ENCODE data around the gene KIAA0232. TPM values are rescaled to one million over a fixed set of nuclear protein-coding genes. Genes with fewer than 3 reads are reported as not detected.

Gene KIAA0232
- total RNA-seq, 1 donor from 2014 or later: 14.5 TPM

GRCh38 chr4:6924361-6924779 is 141.8 kb downstream of the KIAA0232 start:
- Mint-ChIP-seq H3K4me1 (ENCODE audit: low read depth) (peaks cover 78% of the 10 kb centered on the region), H3K27ac (no peak overlapping the region), H3K27me3 (ENCODE audit: insufficient read depth) (peaks cover 2% of the 10 kb centered on the region), H3K9me3 (no peaks in the 10 kb centered on the region), H3K36me3 (ENCODE audit: low read depth) (peaks cover 58% of the 10 kb centered on the region), H3K4me3 (no peak overlapping the region)
- no peak for DNase-seq (ENCODE audit: low spot score)
- intact Hi-C loops (cut with micrococcal nuclease): no loop called here

GRCh38 chr4:6925357-6925836 is 142.9 kb downstream of the KIAA0232 start:
- H3K27ac Mint-ChIP-seq: peak overlapping the region; percentile 63
- H3K9me3 Mint-ChIP-seq: no peaks in the 10 kb centered on the region
- intact Hi-C loops (cut with micrococcal nuclease): no loop called here
- peaks cover 63% of the 10 kb centered on the region for H3K36me3 Mint-ChIP-seq (ENCODE audit: low read depth)
- peak overlapping the region; percentile 72 for H3K4me3 Mint-ChIP-seq
- H3K27me3 Mint-ChIP-seq (ENCODE audit: insufficient read depth): no peaks in the 10 kb centered on the region
- peaks cover 80% of the 10 kb centered on the region for H3K4me1 Mint-ChIP-seq (ENCODE audit: low read depth)
- DNase-seq (ENCODE audit: low spot score): no peak

GRCh38 chr4:6926081-6926480 is 143.6 kb downstream of the KIAA0232 start:
- H3K4me1 Mint-ChIP-seq (ENCODE audit: low read depth): peaks cover 79% of the 10 kb centered on the region
- peaks cover 64% of the 10 kb centered on the region for H3K36me3 Mint-ChIP-seq (ENCODE audit: low read depth)
- peak overlapping the region; percentile 63 for H3K27ac Mint-ChIP-seq
- intact Hi-C loops (cut with micrococcal nuclease): loop anchor here (1.0 to 2.0 kb wide), 3 partner anchors 9 to 27 kb away; no protein-coding TSS in a partner anchor
- no peak for DNase-seq (ENCODE audit: low spot score)
- no peaks in the 10 kb centered on the region for H3K9me3 Mint-ChIP-seq
- H3K27me3 Mint-ChIP-seq (ENCODE audit: insufficient read depth): no peaks in the 10 kb centered on the region
- peak overlapping the region; percentile 72 for H3K4me3 Mint-ChIP-seq

GRCh38 chr4:6926681-6927478 is 144.4 kb downstream of the KIAA0232 start:
- Mint-ChIP-seq H3K9me3 (no peaks in the 10 kb centered on the region), H3K4me1 (ENCODE audit: low read depth) (peaks cover 80% of the 10 kb centered on the region), H3K4me3 (peak overlapping the region; percentile 72), H3K27ac (peak overlapping the region; percentile 63), H3K36me3 (ENCODE audit: low read depth) (peaks cover 71% of the 10 kb centered on the region), H3K27me3 (ENCODE audit: insufficient read depth) (no peaks in the 10 kb centered on the region)
- intact Hi-C loops (cut with micrococcal nuclease): loop anchor here (1.0 to 2.0 kb wide), 4 partner anchors 10 to 28 kb away; no protein-coding TSS in a partner anchor
- DNase-seq (ENCODE audit: low spot score): peak; percentile 43

GRCh38 chr4:6928081-6928480 is 145.6 kb downstream of the KIAA0232 start:
- no peak for DNase-seq (ENCODE audit: low spot score)
- Mint-ChIP-seq H3K36me3 (ENCODE audit: low read depth) (peaks cover 66% of the 10 kb centered on the region), H3K4me1 (ENCODE audit: low read depth) (peaks cover 71% of the 10 kb centered on the region), H3K27me3 (ENCODE audit: insufficient read depth) (no peaks in the 10 kb centered on the region), H3K9me3 (no peaks in the 10 kb centered on the region), H3K27ac (no peak overlapping the region), H3K4me3 (no peak overlapping the region)
- intact Hi-C loops (cut with micrococcal nuclease): no loop called here

- H3K36me3 Mint-ChIP-seq (ENCODE audit: low read depth): peaks cover 65% of the 10 kb centered on the region
- no peak for DNase-seq (ENCODE audit: low spot score)
- H3K4me3 Mint-ChIP-seq: no peak overlapping the region
- no peaks in the 10 kb centered on the region for H3K27me3 Mint-ChIP-seq (ENCODE audit: insufficient read depth)
- H3K9me3 Mint-ChIP-seq: no peaks in the 10 kb centered on the region
- no peak overlapping the region for H3K27ac Mint-ChIP-seq
- H3K4me1 Mint-ChIP-seq (ENCODE audit: low read depth): peaks cover 71% of the 10 kb centered on the region
- intact Hi-C loops (cut with micrococcal nuclease): no loop called here
Measured at GRCh38 chr4:6929339-6929811, 146.8 kb downstream of the KIAA0232 start.

GRCh38 chr4:6929812-6930464 is 147.4 kb downstream of the KIAA0232 start:
- Mint-ChIP-seq H3K27me3 (ENCODE audit: insufficient read depth) (no peaks in the 10 kb centered on the region), H3K4me1 (ENCODE audit: low read depth) (peaks cover 66% of the 10 kb centered on the region), H3K9me3 (no peaks in the 10 kb centered on the region), H3K27ac (peak overlapping the region; percentile 49), H3K36me3 (ENCODE audit: low read depth) (peaks cover 60% of the 10 kb centered on the region), H3K4me3 (no peak overlapping the region)
- DNase-seq (ENCODE audit: low spot score): no peak
- intact Hi-C loops (cut with micrococcal nuclease): no loop called here

GRCh38 chr4:6932475-6932874 is 149.9 kb downstream of the KIAA0232 start:
- no peaks in the 10 kb centered on the region for H3K27me3 Mint-ChIP-seq (ENCODE audit: insufficient read depth)
- H3K9me3 Mint-ChIP-seq: no peaks in the 10 kb centered on the region
- no peak for DNase-seq (ENCODE audit: low spot score)
- H3K27ac Mint-ChIP-seq: no peak overlapping the region
- no peak overlapping the region for H3K4me3 Mint-ChIP-seq
- H3K36me3 Mint-ChIP-seq (ENCODE audit: low read depth): peaks cover 47% of the 10 kb centered on the region
- H3K4me1 Mint-ChIP-seq (ENCODE audit: low read depth): peaks cover 54% of the 10 kb centered on the region
- intact Hi-C loops (cut with micrococcal nuclease): no loop called here

- Mint-ChIP-seq H3K36me3 (ENCODE audit: low read depth) (peaks cover 43% of the 10 kb centered on the region), H3K4me1 (ENCODE audit: low read depth) (peaks cover 53% of the 10 kb centered on the region)
Measured at GRCh38 chr4:6932918-6933317, 150.4 kb downstream of the KIAA0232 start.

More at GRCh38 chr4:6932918-6933317, 150.4 kb downstream of the KIAA0232 start:
- no peak for DNase-seq (ENCODE audit: low spot score)
- intact Hi-C loops (cut with micrococcal nuclease): no loop called here
- H3K4me3 Mint-ChIP-seq: no peak overlapping the region
- H3K27me3 Mint-ChIP-seq (ENCODE audit: insufficient read depth): no peaks in the 10 kb centered on the region
- H3K27ac Mint-ChIP-seq: no peak overlapping the region
- H3K9me3 Mint-ChIP-seq: no peaks in the 10 kb centered on the region

Other genes starting within 250 kb of the KIAA0232 start
- 13.9 and 14.0 TPM in 2 replicates for gene MAN2B2, start 207.5 kb upstream of the KIAA0232 start, total RNA-seq
- 115 and 119 TPM in 2 replicates for gene MRFAP1, start 142.0 kb upstream of the KIAA0232 start, total RNA-seq
- gene S100P, start 88.8 kb upstream of the KIAA0232 start, total RNA-seq: 1.7 and 1.9 TPM in 2 replicates
- 51.7 and 53.9 TPM in 2 replicates for gene MRFAP1L1, start 72.9 kb upstream of the KIAA0232 start, total RNA-seq
- gene BLOC1S4, start 66.6 kb upstream of the KIAA0232 start, total RNA-seq: 21.5 and 23.6 TPM in 2 replicates
- 58.1 and 59.7 TPM in 2 replicates for gene TBC1D14, start 127.1 kb downstream of the KIAA0232 start, total RNA-seq